Stimulated activated CD4-positive, alpha-beta T cell treated with anti-CD3 and anti-CD28 coated beads, TNF-alpha, amount 100 ng/mL, for 4 hours (primary cell): ENCODE results near the gene GABBR1.
A peak's percentile ranks its signal among the peaks of the same experiment; 100 is the strongest.

ENCODE experiments used
- DNase-seq, 3 experiments: peaks; one replicate each; pipeline ENCODE4 v3.0.0-alpha.2; 2020; ENCODE audit warnings: low read depth in 3 of 3

The GABBR1 gene

DNA sequence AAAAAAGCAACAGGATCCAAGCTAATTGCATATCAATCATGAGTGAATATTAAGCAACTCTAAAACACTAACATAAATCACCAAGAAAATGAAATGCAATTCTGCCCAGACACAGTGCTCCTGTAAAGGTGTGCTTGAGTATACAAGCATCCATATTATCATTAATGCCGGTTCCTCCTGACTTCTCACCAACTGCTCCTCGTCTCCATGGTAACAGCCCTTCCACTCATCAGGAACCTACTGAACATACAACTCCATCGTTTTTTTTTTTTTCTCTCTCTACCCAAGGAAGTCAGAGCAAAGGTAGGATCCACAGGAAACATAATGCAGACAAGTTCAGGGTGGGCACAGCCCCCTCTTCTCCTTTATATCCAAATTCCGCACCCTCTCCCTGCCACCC is 12.4 kb downstream of the GABBR1 start:
- no peak for DNase-seq

DNA sequence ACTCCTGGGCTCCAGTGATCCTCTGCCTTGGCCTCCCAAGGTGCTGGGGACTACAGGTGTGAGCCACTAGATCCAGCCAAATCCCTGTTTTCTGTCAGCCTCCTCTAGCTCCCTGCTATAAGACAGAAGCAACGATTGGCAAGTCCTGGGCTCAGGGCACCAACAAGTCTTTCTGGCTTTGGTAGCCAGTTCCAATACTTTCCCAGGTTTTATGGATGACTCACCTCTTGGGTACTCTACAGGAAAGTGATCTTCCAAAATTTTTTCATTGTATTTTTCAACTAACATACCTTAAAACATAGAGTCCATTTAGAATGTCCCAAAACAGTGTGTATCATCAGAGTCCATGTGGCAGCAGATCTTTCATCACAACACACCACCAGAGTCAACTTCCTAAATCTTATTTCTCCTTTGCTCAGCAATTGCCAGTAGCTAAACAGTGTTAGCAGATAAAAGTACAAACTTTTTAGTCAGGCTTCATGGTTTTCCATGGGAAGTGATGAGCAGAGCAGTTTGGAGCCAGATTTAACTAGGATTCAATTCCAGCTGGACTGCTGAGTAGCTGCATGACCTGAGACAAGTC is 13.3 kb downstream of the GABBR1 start:
- no peak for DNase-seq

DNA sequence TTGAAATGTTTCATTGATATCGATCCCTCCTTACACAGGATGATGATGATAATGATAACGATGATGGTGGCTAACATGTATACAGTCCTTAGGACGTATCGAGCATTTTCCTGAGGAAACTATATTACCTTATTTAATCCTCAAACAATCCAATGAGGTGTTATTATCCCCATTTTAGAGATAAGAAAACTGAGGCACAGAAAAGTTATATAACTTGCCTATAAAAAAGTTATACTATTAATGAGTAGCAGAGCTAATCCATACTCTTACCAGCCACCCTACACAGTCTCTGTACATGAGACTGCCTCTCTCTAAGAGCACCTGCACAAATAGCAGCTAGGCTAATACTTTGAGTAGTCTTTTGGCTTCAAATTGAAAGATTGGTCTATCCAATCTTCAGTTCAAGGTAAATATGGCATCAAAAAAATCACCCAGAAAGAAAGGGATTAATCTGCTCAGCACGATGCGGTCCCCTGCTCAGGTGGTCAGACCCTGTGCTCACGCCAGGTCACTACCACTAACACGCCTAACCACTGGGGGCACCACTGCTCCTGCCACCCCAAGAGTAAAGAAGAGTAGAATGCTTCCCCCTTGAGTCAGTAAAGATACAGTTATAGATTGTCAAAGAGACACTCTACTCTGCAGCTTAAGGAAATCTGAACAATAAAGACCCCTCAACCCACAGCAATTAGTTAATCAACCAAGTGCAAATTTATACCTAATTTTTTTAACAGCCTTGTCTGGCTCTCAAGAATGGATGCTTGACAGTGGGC is 15.0 kb downstream of the GABBR1 start:
- DNase-seq = no peak

DNA sequence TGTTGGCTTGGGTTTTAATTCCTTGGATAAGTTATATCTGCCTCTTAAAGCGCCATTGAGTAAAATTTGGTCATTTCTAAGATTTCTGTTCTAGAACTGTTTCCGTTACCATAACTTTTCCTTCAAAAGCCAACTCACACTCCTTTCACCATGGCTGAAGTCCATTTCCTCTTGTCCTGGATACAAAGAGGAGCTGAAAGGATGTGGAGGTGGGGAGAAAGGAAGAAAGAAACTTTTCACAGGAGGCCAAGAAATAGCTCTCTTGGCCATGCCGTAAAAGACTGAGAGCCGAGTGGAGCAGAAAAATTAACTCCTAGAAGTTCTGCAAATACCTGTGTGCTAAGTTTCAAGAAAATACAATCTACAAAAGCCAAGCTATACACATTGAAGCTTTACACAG is 21.6 kb downstream of the GABBR1 start:
- DNase-seq = no peak

DNA sequence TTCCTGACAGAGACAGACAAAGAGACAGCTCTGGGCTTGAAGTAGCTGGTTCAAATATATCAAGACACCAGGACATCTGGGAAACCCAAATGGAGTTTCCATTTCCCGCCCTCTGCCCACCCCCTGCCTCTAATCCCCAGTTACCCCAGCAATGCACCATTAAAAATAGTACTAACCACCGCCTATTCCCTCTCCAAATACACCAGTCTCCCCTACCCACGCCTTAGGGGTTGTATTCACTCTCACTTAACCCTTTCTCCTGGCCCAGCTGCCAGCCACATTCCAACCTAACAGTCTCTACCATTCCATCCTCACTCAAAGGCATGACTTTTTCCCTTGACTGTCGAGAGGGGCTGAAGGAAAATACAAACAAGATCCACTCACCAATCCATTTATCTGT is 22.4 kb downstream of the GABBR1 start:
- no peak for DNase-seq

DNA sequence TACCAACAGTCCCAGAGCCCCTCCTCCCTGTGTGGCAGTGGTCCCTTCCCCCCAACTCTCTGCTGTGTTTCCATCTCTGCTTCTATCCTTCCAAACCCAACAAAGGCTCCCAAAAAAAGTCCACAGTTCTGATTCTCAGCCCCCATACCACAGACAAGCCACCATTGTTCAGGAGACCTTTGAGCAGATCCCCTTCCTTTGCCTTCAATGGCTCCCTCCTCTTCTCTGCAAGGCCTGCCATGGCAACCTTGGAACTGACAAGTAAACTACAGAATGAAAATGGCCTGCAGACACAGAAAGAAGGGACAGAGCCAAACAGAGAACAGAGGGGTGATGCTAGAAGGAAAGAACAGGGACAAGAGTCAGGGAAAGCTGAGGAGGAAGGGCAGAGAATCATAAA is 24.9 kb downstream of the GABBR1 start:
- no peak for DNase-seq

DNA sequence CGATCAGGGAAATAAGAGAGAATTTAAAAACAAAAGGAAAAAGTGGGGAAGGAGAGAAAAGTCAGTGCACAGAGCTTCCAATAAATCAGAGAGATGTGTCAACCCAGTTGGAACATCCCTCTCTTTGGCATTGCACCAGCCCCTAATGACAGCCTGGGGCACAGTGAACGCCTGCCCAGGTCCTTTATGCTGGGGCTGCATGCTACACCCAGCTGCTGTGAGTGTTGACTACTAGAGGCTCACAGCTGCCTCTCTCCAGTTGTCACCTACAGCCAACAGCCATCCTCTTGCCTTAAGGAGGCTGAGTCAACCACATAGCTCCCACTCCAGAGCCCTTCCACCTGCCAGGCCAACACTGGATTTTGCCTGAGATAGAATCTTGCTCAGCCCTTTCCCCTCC is 29.1 kb downstream of the GABBR1 start:
- no peak for DNase-seq

DNA sequence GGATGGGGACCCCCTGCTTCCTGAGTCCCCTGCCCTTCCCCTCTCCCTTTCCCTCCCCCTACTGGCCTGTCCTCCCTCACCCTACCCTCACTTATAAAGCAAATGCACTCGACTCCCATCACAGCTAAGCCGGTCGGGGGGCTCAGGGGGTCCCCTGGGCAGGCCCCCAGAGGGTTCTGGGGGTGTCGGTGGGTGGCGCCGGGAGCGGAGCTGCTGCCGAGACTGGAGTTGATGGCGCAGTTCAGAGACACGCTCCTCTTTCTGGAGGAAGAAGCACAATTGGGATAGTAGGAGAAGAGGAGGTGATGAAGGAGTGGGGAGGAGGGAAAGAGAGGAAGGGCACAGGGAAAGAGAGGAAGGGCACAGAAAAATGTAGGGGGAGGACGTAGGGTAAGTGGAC is 29.5 kb downstream of the GABBR1 start:
- no peak for DNase-seq

DNA sequence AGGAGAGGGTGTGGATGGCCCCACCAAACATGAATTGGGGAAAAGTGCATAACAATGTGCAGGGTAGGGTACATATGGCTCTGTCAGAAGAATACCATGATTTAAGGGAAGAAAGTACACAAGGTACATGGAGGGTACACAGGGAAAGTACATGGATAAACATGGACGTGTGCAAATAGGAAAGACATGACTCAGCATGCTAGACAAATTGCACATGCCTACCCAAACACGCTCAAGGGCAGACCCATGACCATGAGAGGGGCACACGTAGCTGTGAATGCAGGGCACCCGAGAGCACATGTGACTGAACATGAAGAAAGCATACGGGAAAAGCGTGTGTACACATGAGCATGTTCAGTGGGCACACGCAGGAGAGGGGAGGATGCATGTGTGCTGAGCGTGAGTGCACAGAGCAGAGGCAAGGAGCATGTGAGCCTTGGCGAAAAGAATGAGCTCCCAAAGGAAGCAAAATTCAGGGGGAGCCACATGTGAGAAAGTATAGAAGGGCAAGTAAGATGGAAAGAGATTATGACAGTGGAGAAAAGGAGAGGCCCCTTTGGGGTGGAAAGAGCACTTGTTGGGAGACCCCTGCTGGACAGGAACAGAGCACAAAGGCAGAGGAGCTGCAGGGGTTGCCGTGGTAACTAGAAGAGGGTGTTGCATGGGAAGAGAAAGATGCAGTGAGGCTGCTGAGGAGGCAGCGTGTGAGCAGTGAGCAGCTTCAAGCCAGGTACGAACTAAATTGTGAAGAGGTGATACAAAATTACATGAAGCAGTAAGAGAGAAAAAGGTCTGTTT is 30.2 kb downstream of the GABBR1 start:
- no peak for DNase-seq

DNA sequence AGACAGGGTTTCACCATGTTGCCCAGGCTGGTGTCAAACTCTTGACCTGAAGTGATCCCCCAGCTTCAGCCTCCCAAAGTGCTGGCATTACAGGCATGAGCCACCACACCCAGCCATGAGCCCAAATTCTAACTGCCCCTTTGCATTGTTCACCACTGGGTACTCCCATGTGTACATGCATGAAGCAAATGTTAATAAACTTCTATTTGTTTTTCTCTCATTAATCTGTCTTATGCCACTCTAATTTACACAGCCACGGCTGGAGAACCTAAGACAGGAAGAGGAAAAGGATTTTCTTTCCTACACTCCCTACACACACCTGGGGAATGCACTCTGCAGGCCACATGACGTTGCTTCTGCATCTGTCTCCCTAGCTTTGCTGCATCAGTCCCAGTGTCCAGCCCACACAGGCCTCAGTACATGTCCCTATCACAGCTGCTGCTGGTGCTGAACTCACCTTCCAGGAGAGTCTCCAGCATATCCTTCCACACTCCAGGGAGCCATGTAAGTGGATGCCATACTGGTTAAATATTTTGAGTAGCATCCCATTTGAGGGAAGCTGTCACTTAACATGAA is 34.7 kb downstream of the GABBR1 start:
- no peak for DNase-seq

DNA sequence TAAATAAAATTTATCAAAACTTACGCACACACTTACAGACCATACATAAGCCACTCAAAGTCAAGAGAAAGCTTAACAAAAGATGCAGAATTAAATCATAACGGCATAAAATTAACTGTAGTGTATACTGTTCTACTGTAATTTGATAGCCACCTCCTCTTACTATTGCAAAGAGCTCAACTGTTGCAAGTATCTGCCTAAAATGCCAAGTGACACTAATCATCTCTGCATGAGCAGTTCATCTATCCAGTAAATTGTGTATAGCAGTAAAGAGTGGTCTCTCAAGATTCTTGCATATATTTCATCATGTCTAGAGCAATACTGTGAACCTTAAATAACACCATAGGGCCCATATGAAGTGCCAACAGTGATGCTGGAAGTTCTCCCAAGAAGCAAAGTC is 35.8 kb downstream of the GABBR1 start:
- DNase-seq = no peak

DNA sequence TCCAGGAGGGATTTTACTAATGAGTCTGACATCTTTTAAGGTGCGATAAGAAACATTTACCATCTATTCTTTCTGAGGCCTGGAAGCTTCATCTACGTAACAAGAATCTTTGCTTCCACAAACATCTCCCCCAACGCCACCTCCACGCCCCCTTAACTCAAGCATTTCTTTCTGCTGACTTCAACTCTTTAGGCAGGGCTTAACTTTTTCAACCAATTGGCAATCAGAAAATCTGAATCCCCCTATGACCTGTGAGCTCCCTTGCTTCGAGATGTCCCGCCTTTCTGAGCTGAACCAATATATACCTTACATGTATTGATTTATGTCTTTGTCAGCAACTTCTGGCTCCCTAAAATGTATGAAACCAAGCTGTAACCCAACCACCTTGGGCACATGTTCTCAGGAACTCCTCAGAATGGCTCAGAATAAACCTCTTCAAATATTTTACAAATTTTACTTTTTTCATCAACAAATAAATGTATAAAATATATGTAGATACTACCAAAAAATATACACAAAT is 36.5 kb downstream of the GABBR1 start:
- no peak for DNase-seq

DNA sequence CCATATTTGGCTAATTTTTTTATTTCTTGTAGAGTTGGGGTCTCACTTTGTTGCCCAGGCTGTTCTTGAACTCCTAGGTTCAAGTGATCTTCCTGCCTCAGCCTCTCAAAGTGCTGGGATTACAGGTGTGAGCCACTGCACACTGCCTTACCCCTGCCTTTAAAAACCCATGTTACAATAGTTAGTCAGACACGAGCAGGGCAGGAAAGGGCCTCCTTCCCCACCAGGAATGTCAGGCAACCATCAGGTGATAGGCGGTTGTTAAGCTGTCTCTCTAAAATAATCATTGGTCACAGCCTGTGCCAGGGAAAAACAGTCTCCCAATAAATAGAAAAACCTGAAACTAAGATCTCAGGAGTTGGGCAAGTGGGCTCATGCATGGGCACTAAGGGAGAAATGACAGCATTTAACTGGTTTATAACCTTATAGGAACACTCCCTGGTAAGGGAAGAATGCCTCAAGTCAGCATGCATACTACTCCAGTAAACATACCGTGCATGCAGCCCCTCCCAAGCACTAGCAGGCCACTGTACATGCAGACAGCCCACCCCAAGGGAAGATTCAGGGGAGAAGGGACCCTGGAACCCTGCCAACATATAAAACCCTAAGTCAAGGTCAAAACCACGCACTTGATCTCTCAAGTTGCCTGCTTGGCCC is 39.7 kb downstream of the GABBR1 start:
- no peak for DNase-seq

DNA sequence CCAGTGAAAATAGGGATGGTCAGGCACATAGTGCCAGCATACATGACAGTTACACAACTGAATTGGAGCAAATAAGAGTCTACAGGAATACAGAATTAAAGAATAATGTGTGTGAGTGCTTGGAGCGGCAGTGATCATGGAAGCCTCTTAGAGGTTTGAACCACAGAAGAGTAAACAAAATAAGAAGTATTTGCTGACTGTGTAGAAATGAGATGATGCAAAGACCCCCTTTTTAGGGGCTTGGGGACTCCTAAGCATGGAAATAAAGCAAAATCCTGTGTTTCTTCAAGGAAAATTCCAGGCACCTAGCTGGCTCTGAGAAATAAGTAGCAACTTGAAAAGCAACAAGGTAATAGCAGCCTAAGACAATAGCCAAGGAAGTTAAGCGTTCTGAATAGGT is 41.3 kb downstream of the GABBR1 start:
- no peak for DNase-seq

DNA sequence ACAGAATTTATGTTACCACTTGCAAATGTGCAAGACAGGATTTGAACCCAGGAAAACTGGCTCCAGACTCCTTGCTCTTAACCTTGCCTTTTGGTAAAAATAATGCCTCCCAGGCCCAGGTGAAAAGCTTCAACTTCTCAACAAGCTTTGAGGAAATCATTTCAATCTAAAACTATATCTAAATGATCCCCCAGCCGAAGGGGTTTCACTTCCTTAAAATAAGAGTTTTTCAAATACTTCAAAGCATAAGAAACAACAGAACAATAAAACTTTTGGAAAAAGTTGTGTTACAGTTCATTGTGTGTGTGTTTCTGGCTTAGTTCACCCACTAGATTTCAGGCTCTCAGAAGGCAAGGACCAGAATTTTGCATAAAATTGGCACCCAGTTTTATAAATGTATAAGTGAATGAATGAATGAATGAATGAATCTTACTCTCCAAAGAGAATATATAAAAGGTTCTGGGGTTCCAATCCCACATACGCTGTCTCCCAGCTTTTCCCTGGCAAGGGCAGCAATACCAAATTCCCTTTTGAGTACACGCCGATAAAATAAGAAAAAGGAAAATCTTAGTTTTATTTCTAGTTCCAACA is 42.7 kb downstream of the GABBR1 start:
- no peak for DNase-seq

DNA sequence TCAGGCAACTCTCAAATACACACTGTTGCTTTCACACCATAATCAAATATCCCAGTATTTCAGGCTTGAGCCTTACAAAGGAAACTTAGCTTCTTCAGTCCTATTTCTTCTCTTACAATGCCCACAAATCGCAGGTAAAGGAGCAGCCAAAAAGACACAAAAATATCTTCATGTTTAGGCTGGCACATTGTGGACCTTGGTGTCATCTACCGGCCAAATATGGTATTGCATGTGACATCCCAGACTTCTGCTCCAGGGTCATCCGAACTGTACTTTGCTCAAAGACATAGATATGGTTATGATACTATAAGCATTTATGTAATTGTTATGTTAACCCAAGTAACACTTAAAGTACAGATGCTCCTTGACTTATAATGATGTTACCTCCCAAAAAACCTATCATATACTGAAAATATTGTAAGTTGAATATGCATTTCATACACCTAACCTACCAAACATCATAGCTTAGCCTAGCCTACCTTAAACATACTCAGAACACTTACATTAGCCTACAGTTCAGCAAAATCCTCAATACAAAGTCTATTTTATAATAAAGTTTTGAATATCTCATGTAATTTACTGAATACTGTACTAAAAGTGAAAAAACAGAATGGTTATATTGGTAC is 43.4 kb downstream of the GABBR1 start:
- peak in 2 of 3 experiments; percentile 20 to 27 for DNase-seq

DNA sequence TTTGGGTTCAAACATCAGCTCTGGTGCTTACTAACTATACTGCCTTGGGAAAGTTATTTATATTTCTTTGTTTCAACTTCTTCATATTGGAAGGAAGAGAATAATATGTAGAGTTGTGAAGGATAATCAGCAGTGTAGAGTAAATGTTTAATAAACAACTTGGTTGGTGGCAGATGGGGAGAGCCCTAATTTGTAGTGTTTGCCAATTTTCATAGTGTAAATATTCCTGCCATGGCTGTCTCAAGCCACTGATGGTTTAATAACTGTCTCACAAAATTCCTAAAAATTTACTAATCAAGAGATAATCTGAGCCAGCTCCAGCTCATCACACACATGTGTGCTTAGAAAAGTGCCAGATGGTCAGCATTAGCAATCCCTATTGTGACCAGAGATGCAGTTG is 48.2 kb downstream of the GABBR1 start, which contains the start of gene OR2H2:
Gene OR2H2 (plus strand): TSS at position 301 of the 400 bp plus-strand sequence. CDS start 2,824 bp downstream, outside the sequence.
- DNase-seq = no peak

DNA sequence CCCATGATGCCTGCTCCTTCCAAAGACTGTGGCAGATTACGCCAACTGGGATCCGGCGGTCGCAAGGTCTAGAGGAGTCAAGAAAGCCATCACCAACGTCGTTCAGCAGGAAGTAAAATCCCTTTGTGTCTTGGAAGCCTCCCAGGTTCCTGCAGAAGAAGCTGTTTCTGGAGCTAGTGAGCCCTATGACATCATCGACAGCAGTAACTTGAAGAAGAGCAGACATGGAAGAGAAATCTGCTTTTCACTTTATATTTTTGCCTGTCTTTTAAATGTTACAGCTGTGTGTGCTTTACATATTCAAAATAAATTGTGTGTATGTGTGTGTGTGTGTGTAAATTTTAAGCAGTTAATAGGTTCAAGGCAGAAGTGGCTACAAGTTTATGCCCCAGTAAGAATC is 55.4 kb downstream of the GABBR1 start:
- DNase-seq = no peak

DNA sequence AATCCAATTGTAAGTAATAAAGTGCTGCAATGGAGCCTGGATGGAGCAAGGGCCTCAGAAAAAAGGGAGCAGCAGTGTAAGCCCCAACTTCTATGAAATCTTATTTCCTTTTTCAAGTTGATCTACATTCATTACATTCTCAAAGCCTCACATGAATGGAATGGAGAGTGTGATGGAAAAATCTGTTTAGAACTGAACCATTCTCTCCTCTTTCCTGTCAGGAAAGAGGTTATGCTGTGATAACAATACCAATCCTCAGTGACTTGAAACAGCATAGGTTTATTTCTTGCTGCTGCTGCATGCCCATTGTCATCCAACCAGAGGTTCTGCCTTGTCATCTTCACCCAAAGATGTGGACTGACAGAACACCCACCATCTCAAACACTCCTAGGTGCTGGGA is 56.9 kb downstream of the GABBR1 start:
- no peak for DNase-seq

DNA sequence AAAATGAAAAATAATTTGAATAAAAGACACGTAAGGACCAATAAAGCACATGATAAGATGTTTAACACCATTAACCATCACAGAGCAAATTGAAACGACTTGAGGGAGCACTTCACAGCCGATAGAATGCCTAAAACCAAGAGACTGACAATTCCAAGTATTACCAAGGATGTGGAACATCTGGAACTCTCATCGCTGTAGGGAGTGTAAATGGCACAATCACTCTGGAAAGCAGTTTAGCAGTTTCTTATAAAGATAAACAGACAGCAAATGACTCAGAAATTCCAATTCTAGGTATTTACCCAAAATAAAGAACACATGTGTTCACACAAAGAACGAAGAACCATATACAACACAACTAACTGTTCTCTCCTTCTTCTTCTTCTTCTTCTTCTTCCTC is 65.0 kb downstream of the GABBR1 start:
- no peak for DNase-seq

DNA sequence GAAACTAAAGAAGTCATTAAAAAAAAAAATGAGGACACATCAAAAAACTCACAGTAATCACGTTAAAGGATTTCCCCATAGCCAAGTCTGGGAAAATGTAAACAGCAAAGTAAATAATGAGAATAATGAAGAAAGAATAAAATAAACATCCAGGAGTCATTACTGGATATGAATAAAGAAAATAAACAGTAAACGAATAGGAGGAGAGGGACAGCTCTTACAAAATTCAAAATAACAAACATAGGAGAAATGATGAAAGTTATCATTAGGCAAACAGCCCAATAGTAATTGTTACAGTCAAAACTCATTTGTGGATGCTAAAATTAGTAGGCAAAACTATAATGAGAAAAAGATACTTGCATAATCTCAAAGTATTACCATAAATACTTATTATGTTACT is 65.4 kb downstream of the GABBR1 start:
- DNase-seq = no peak
